Trophoblast cell (in vitro differentiated cells and primary cell): Measurements from ENCODE around the gene DLGAP1.
"Not testable (repeated sequence)": the region's sequence is repeated elsewhere in the genome, so short reads cannot be mapped to it uniquely, and the experiment has no call there.

Source experiments
- DNase-seq, 2 donors: peaks; one replicate each; pipeline ENCODE4 v3.0.0-alpha.2; 2016
- H2AFZ ChIP-seq: 2 replicates; pipeline ENCODE4 v1.6.1; 2013; ENCODE audit warnings: low read length, moderate library complexity, mild to moderate bottlenecking; ENCODE audit not compliant: insufficient read depth, poor library complexity
- H2AK5ac ChIP-seq: 2 replicates; pipeline ENCODE4 v1.6.1; 2013; ENCODE audit warnings: mild to moderate bottlenecking, low read length
- H2BK120ac ChIP-seq: 2 replicates; pipeline ENCODE4 v1.6.1; 2013; ENCODE audit warnings: low read length, mild to moderate bottlenecking, moderate library complexity; ENCODE audit not compliant: insufficient read depth, poor library complexity
- H2BK12ac ChIP-seq: 2 replicates; pipeline ENCODE4 v1.6.1; 2013; ENCODE audit warnings: mild to moderate bottlenecking, low read length, moderate library complexity
- H2BK5ac ChIP-seq: 2 replicates; pipeline ENCODE4 v1.6.1; 2013; ENCODE audit warnings: low read length, low read depth, moderate library complexity, mild to moderate bottlenecking; ENCODE audit not compliant: poor library complexity
- H3K14ac ChIP-seq: 2 replicates; pipeline ENCODE4 v1.6.1; 2013; ENCODE audit warnings: mild to moderate bottlenecking, low read length
- H3K18ac ChIP-seq: 2 replicates; pipeline ENCODE4 v1.6.1; 2013; ENCODE audit warnings: mild to moderate bottlenecking, low read length
- H3K23ac ChIP-seq: 2 replicates; pipeline ENCODE4 v1.6.1; 2013; ENCODE audit warnings: low read length
- H3K27ac ChIP-seq: 2 replicates; pipeline ENCODE4 v1.5.1; 2013; ENCODE audit warnings: low read depth, mild to moderate bottlenecking, inconsistent platforms, low read length, moderate library complexity
- H3K27me3 ChIP-seq: 2 replicates; pipeline ENCODE4 v1.6.1; 2013; ENCODE audit warnings: inconsistent platforms, mild to moderate bottlenecking, low read length, moderate library complexity; ENCODE audit not compliant: insufficient read depth
- H3K36me3 ChIP-seq, 2 experiments: 1 replicate in 1 of 2; 2 replicates in 1 of 2; pipeline ENCODE4 v1.6.1; 2013; ENCODE audit warnings: low read length in 2 of 2, mild to moderate bottlenecking in 2 of 2, moderate library complexity in 1 of 2; ENCODE audit not compliant: insufficient read depth in 2 of 2, control insufficient read depth in 1 of 2
- H3K4ac ChIP-seq: 2 replicates; pipeline ENCODE4 v1.6.1; 2013; ENCODE audit warnings: low read depth, mild to moderate bottlenecking, low read length, moderate library complexity
- H3K4me1 ChIP-seq, 2 experiments: 1 replicate in 1 of 2; 2 replicates in 1 of 2; pipeline ENCODE4 v1.6.1; 2013; ENCODE audit warnings: low read length in 2 of 2, mild to moderate bottlenecking in 2 of 2, moderate library complexity in 1 of 2; ENCODE audit not compliant: insufficient read depth in 2 of 2, control insufficient read depth in 1 of 2
- H3K4me2 ChIP-seq: 2 replicates; pipeline ENCODE4 v1.6.1; 2013; ENCODE audit warnings: inconsistent platforms, mild to moderate bottlenecking, low read length, moderate library complexity
- H3K4me3 ChIP-seq: 2 replicates; pipeline ENCODE4 v1.5.1; 2013; ENCODE audit warnings: mild to moderate bottlenecking, low read depth, low read length, inconsistent platforms
- H3K79me1 ChIP-seq: one replicate; pipeline ENCODE4 v1.6.1; 2013; ENCODE audit warnings: low read length
- H3K79me2 ChIP-seq: 2 replicates; pipeline ENCODE4 v1.6.1; 2013; ENCODE audit warnings: low read length, mild to moderate bottlenecking; ENCODE audit not compliant: control insufficient read depth, insufficient read depth, poor library complexity
- H3K9ac ChIP-seq: 2 replicates; pipeline ENCODE4 v1.6.1; 2013; ENCODE audit warnings: mild to moderate bottlenecking, low read length
- H3K9me3 ChIP-seq: 2 replicates; pipeline ENCODE4 v1.6.1; 2013; ENCODE audit warnings: low read depth, mild to moderate bottlenecking, control low read depth, inconsistent platforms, low read length; ENCODE audit not compliant: insufficient read depth
- H4K12ac ChIP-seq: 2 replicates; pipeline ENCODE4 v1.6.1; 2013; ENCODE audit warnings: low read depth, mild to moderate bottlenecking, low read length, moderate library complexity
- H4K8ac ChIP-seq: 2 replicates; pipeline ENCODE4 v1.6.1; 2013; ENCODE audit warnings: low read depth, mild to moderate bottlenecking, low read length, moderate library complexity
- H4K91ac ChIP-seq: one replicate; pipeline ENCODE4 v1.6.1; 2013; ENCODE audit warnings: low read depth, mild to moderate bottlenecking, low read length, moderate library complexity
- WGBS: extraction: QIAGEN DNeasy Blood & Tissue Kit; methylation state at CpG from one replicate; pipeline ENCODE4 v1.1.7; 2013; ENCODE audit warnings: missing lambda C conversion rate; ENCODE audit not compliant: insufficient read length, insufficient coverage; ENCODE audit errors: extremely low coverage; 5-methylcytosine and 5-hydroxymethylcytosine counted together

The DLGAP1 gene

DNA sequence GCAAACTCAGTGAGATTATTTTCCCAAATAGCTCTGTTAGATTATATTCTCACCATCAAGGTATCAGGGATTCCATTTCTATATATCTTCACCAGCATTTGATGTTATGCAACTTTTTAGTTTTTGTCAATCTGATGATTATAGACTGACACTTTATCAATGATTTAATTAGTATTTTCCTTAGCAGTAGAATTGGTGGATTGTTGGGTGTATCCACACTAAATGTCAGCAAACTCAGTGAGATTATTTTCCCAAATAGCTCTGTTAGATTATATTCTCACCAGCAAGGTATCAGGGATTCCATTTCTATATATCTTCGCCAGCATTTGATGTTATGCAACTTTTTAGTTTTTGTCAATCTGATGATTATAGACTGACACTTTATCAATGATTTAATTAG is 432.4 kb downstream of the DLGAP1 start:
- H3K79me1 ChIP-seq, H2AK5ac ChIP-seq, H3K27ac ChIP-seq, H4K12ac ChIP-seq, H3K9me3 ChIP-seq, H3K36me3 ChIP-seq, H2BK5ac ChIP-seq, H3K27me3 ChIP-seq, H2AFZ ChIP-seq, H4K8ac ChIP-seq, DNase-seq, H3K4me2 ChIP-seq, H4K91ac ChIP-seq, H3K23ac ChIP-seq, H2BK120ac ChIP-seq, H3K14ac ChIP-seq, H2BK12ac ChIP-seq, H3K4ac ChIP-seq, H3K4me3 ChIP-seq, H3K9ac ChIP-seq, H3K79me2 ChIP-seq, H3K4me1 ChIP-seq, H3K18ac ChIP-seq: not testable (repeated sequence)
- no CpG with 5 or more reads among the region's 1 CpG for WGBS

DNA sequence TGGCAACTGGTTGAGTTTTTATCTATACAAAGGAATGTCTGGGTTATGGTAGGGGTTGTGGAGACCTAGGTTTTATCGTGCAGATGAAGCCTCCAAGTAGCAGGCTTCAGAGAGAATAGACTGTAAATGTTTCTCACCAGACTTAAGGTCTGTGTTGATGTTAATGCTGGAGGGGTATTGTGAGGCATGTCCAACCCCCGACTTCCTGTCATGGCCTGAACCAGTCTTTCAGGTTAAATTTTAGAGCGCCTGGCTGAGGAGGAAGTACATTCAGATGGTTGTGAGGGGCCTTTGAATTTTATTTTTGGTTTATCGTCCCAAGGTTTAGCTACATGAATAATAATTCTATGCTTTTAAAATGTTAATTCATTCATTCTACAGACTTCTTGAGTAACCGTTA is 435.1 kb downstream of the DLGAP1 start:
- Histone ChIP-seq H2AFZ (no peak overlapping the region), H2BK120ac (no peak overlapping the region), H3K27ac (peak overlapping the region; percentile 38), H3K9me3 (no peaks in the 10 kb centered on the region), H4K91ac (no peak overlapping the region), H3K4me1 (peaks cover 7% of the 10 kb centered on the region in 2 experiments), H3K18ac (no peak overlapping the region), H3K79me2 (no peaks in the 10 kb centered on the region), H3K14ac (no peak overlapping the region), H3K4me3 (no peak overlapping the region), H3K27me3 (no peaks in the 10 kb centered on the region), H3K9ac (no peak overlapping the region), H3K79me1 (no peaks in the 10 kb centered on the region), H4K8ac (no peak overlapping the region), H3K36me3 (no peaks in the 10 kb centered on the region), H3K23ac (no peak overlapping the region), H3K4me2 (no peak overlapping the region), H3K4ac (no peak overlapping the region), H2BK5ac (no peak overlapping the region), H2AK5ac (no peak overlapping the region), H4K12ac (no peak overlapping the region), H2BK12ac (no peak overlapping the region)
- WGBS, result no CpG with 5 or more reads among the region's 5 CpGs
- DNase-seq, result no peak

DNA sequence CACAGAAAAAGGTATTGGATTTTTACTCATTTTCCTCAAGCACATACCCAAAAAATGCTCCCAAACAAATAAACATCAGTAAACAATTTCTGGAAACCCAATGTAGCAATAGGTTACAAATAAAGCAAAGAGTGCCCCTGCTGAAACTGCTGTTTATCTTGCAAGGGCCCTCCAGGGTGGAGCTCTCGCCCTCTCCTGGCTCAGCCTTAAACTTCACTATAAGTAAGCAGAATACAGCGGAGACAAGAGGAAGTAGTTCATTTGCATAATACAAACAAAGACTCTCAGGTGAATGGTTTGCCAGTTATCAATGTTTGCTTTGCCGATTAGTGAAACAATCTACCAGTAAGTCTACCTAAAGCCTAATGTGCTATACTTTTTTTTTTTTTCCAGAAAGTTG is 437.6 kb downstream of the DLGAP1 start:
- no peak overlapping the region for H4K12ac ChIP-seq
- H2BK12ac ChIP-seq, result no peak overlapping the region
- H3K4me1 ChIP-seq, result peaks cover 7% of the 10 kb centered on the region in 2 experiments
- H3K4me2 ChIP-seq, result no peak overlapping the region
- no peak overlapping the region for H3K4me3 ChIP-seq
- no peak overlapping the region for H2AFZ ChIP-seq
- H3K27ac ChIP-seq, result no peak overlapping the region
- no peaks in the 10 kb centered on the region for H3K36me3 ChIP-seq
- H3K18ac ChIP-seq, result no peak overlapping the region
- no peak overlapping the region for H3K9ac ChIP-seq
- H2BK5ac ChIP-seq, result no peak overlapping the region
- H3K27me3 ChIP-seq, result no peaks in the 10 kb centered on the region
- H3K23ac ChIP-seq, result no peak overlapping the region
- no peak overlapping the region for H2AK5ac ChIP-seq
- no peaks in the 10 kb centered on the region for H3K79me2 ChIP-seq
- DNase-seq, result no peak
- H3K79me1 ChIP-seq, result no peaks in the 10 kb centered on the region
- H3K4ac ChIP-seq, result no peak overlapping the region
- no peaks in the 10 kb centered on the region for H3K9me3 ChIP-seq
- H3K14ac ChIP-seq, result no peak overlapping the region
- H4K8ac ChIP-seq, result no peak overlapping the region
- no CpG with 5 or more reads among the region's 3 CpGs for WGBS
- no peak overlapping the region for H2BK120ac ChIP-seq
- H4K91ac ChIP-seq, result no peak overlapping the region

DNA sequence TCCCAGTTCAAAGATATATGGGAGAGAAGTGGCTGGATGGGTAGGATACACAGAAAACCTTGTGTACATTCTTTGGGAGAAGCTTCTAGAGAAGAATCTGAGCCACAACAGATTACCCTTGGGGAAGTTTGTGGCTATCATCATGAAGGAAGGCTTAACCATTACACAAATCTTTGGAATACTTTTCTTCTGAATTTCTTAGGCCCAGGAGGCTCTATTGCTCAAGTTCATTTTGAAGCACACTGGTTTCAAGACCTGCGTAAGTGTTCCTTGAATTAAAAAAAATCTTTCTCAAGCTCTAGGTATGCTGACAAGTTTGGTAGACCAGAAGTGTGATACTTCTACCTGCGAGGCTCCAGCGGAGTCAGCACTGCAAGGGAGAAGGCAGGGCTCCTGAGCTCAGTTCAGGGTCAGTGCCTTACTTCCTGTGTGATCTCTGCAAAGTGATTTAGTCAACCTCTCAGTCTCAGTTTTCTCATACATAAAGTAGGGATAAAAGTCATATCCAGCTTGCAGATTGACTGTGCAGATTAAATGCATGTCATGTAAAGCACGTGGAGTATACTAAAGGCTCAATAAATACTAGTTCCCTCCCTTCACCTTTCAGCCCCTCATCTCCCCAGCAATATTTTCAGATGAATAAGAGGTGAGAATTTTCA is 438.6 kb downstream of the DLGAP1 start:
- Histone ChIP-seq H2BK120ac (no peak overlapping the region), H3K27me3 (no peaks in the 10 kb centered on the region), H3K4me3 (no peak overlapping the region), H3K4ac (no peak overlapping the region), H3K27ac (no peak overlapping the region), H3K79me2 (no peaks in the 10 kb centered on the region), H4K91ac (no peak overlapping the region), H4K12ac (no peak overlapping the region), H2BK5ac (no peak overlapping the region), H3K23ac (no peak overlapping the region), H3K9ac (no peak overlapping the region), H4K8ac (no peak overlapping the region), H3K9me3 (no peaks in the 10 kb centered on the region), H3K79me1 (no peaks in the 10 kb centered on the region), H2AK5ac (no peak overlapping the region), H2BK12ac (no peak overlapping the region), H2AFZ (no peak overlapping the region), H3K4me1 (peaks cover 7% of the 10 kb centered on the region in 2 experiments), H3K18ac (no peak overlapping the region), H3K4me2 (no peak overlapping the region), H3K14ac (no peak overlapping the region), H3K36me3 (no peaks in the 10 kb centered on the region)
- no CpG with 5 or more reads among the region's 4 CpGs for WGBS
- peak; percentile 61 to 89 for DNase-seq
